ENCODE data around the gene CEACAM19. TPM values are rescaled to one million over a fixed set of nuclear protein-coding genes. Genes with fewer than 3 reads are reported as not detected.

CEACAM19 gene
- total and polyA plus RNA-seq, 2 of the 13 experiments (the other 11 are each of a cell fraction or from before 2014, with no cell fraction given) = 1.3 to 4.0 TPM

DNA sequence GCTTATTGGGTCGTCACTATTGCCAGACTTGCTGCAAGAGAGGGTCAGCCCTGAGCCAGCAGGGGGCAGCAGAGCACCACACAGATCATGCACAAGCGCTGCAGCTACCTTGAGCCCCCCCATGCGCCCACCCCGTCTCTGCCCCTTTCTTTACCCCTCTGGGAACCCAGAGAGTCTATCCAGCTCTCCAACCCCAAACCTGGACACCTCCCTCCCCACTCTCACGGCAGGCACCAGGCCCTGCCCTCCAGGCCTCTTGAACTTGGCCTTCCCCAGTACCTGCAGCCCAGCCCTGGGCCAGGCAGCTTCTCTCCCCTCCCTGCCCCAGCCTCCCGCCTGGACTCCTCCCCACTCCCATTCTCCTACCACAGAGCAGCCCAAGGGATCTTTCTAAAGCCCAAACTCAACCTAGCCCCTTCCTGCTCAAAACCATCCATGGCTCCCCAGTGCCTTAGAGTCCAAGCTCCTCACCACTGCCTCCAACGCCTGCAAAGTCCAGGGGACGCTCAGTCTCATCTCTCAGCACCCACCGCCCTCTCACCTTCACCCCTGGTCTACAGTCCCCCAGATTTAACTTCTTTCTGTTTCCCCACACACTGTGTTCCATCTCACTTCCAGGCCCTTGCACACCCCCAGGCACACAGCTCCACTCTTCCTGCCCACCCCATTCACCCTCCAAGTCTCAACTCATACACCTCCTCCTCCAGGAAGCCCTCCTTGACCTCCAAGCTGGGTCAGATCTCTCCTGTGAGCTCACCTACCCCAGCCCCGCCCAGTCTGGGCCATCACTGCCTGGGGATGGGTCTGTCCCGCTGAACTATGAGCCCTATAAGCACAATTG lies 18.2 kb downstream of the CEACAM19 start:
- Histone ChIP-seq H3K9ac (ENCODE audit: insufficient read depth, low read depth, low read length) (no peak overlapping the region), H3K4me1 (ENCODE audit: insufficient read depth, low read length) (peaks cover 65% of the 10 kb centered on the region), H4K20me1 (ENCODE audit: insufficient read depth, low read length) (no peaks in the 10 kb centered on the region), H3K4me3 (replicated peaks in 1 of 3; ENCODE audit: insufficient read depth in 1 of 3, low read depth in 2 of 3, low read length in 3 of 3) (peak overlapping the region in 2 of 3 experiments; percentile 18 to 52; a peak in 2 of 6 replicates), H2AFZ (ENCODE audit: low read length) (no peak overlapping the region), H3K27me3 (ENCODE audit: control insufficient read depth in 1 of 2, insufficient read depth in 2 of 2, low read length in 2 of 2) (no peaks in the 10 kb centered on the region), H3K27ac (ENCODE audit: extremely low read length, insufficient read depth, low read length) (no peak overlapping the region), H3K9me3 (ENCODE audit: low read length) (no peaks in the 10 kb centered on the region), H3K36me3 (replicated peaks in 1 of 2; ENCODE audit: control insufficient read depth in 1 of 2, insufficient read depth in 2 of 2, low read length in 2 of 2) (no peaks in the 10 kb centered on the region), H3K79me2 (ENCODE audit: insufficient read depth, low read length) (no peaks in the 10 kb centered on the region), H3K4me2 (ENCODE audit: low read depth, low read length) (peak overlapping the region; percentile 66)
- no TSS peak for BruUV-seq (replicated peaks)
- ChIA-PET POLR2A (interaction anchor here (0.7 to 1.9 kb wide), 5 partner anchors 28 to 89 kb away, joined by 3 to 7 read pairs (median 6); no protein-coding TSS in a partner anchor), CTCF (ENCODE audit: low intra/inter-chr PET ratio, low total read pairs) (interaction anchor here (1.1 to 4.6 kb wide), 5 partner anchors 28 to 155 kb away, joined by 3 to 34 read pairs (median 11); no protein-coding TSS in a partner anchor)
- ATAC-seq = peak; percentile 85
- in situ Hi-C loops (cut with HindIII; ENCODE audit: extremely low pct_ligation_motif_present, low pct_unique_long_range_greater_than_20kb) (loop anchor here (5.0 kb wide), 3 partner anchors 33 to 158 kb away; partner anchors contain the start of gene NECTIN2), intact Hi-C loops (cut with micrococcal nuclease; ENCODE audit: unreplicated experiment) (loop anchor here (1.0 kb wide), 2 partner anchors 81 to 156 kb away; no protein-coding TSS in a partner anchor)
- no peak for FAIRE-seq
- WGBS (ENCODE audit: low lambda C conversion rate) = 16% methylated on average over 10 of the region's 11 CpGs
- DNase-seq (ENCODE audit: low spot score) = peak; percentile 63
- 0 out of 2 replicates have a peak, but pooled peaks have one; percentile 26 for TF ChIP-seq SP5 (CRISPR knock-in tag; IDR thresholded peaks at IDR 0.05; ENCODE audit: borderline replicate concordance, low read depth)
- TF ChIP-seq ZNF143 (CRISPR knock-in tag; IDR thresholded peaks at IDR 0.05) = no peak
- TF ChIP-seq, protein P1, sequence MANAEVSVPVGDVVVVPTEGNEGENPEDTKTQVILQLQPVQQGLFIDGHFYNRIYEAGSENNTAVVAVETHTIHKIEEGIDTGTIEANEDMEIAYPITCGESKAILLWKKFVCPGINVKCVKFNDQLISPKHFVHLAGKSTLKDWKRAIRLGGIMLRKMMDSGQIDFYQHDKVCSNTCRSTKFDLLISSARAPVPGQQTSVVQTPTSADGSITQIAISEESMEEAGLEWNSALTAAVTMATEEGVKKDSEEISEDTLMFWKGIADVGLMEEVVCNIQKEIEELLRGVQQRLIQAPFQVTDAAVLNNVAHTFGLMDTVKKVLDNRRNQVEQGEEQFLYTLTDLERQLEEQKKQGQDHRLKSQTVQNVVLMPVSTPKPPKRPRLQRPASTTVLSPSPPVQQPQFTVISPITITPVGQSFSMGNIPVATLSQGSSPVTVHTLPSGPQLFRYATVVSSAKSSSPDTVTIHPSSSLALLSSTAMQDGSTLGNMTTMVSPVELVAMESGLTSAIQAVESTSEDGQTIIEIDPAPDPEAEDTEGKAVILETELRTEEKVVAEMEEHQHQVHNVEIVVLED (CRISPR knock-in tag; IDR thresholded peaks at IDR 0.05; ENCODE audit: borderline replicate concordance) = 0 out of 2 replicates have a peak, but pooled peaks have one; percentile 28
- TF ChIP-seq SOX6 (IDR thresholded peaks at IDR 0.05) = no peak
- 0 out of 2 replicates have a peak, but pooled peaks have one; percentile 40 for TF ChIP-seq SOX6 (CRISPR knock-in tag; IDR thresholded peaks at IDR 0.05)
- TF ChIP-seq ZNF788 (CRISPR knock-in tag; IDR thresholded peaks at IDR 0.05; ENCODE audit: borderline replicate concordance) = 0 out of 2 replicates have a peak, but pooled peaks have one; percentile 31
- TF ChIP-seq USF2 (IDR thresholded peaks at IDR 0.05; ENCODE audit: low read depth, low read length) = no peak
- no peak for TF ChIP-seq USF2 (CRISPR knock-in tag; IDR thresholded peaks at IDR 0.05; ENCODE audit: borderline replicate concordance)
- peak; percentile 84; the same call in 1 of the 2 replicates for TF ChIP-seq ZBTB7A (CRISPR knock-in tag; IDR thresholded peaks at IDR 0.05)
- TF ChIP-seq HES4 (CRISPR knock-in tag; IDR thresholded peaks at IDR 0.05; ENCODE audit: borderline replicate concordance) = no peak
- TF ChIP-seq, protein P2, sequence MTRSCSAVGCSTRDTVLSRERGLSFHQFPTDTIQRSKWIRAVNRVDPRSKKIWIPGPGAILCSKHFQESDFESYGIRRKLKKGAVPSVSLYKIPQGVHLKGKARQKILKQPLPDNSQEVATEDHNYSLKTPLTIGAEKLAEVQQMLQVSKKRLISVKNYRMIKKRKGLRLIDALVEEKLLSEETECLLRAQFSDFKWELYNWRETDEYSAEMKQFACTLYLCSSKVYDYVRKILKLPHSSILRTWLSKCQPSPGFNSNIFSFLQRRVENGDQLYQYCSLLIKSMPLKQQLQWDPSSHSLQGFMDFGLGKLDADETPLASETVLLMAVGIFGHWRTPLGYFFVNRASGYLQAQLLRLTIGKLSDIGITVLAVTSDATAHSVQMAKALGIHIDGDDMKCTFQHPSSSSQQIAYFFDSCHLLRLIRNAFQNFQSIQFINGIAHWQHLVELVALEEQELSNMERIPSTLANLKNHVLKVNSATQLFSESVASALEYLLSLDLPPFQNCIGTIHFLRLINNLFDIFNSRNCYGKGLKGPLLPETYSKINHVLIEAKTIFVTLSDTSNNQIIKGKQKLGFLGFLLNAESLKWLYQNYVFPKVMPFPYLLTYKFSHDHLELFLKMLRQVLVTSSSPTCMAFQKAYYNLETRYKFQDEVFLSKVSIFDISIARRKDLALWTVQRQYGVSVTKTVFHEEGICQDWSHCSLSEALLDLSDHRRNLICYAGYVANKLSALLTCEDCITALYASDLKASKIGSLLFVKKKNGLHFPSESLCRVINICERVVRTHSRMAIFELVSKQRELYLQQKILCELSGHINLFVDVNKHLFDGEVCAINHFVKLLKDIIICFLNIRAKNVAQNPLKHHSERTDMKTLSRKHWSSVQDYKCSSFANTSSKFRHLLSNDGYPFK (CRISPR knock-in tag; IDR thresholded peaks at IDR 0.05; ENCODE audit: borderline replicate concordance) = peak; percentile 63; the same call in 1 of the 2 replicates
- no peak for TF ChIP-seq HOXA9 (CRISPR knock-in tag; IDR thresholded peaks at IDR 0.05; ENCODE audit: borderline replicate concordance)
- 0 out of 2 replicates have a peak, but pooled peaks have one; percentile 42 for TF ChIP-seq HDAC1 (CRISPR knock-in tag; IDR thresholded peaks at IDR 0.05)
- peak; percentile 32; the same call in 1 of the 2 replicates for TF ChIP-seq YEATS2 (CRISPR knock-in tag; IDR thresholded peaks at IDR 0.05; ENCODE audit: borderline replicate concordance)
- peak; percentile 21; the same call in 1 of the 2 replicates for TF ChIP-seq DPF2 (CRISPR knock-in tag; IDR thresholded peaks at IDR 0.05; ENCODE audit: borderline replicate concordance, low read depth)
- TF ChIP-seq ZNF619 (CRISPR knock-in tag; IDR thresholded peaks at IDR 0.05) = 0 out of 2 replicates have a peak, but pooled peaks have one; percentile 46
